ENCODE measurements around the gene ARID1B.
A peak's percentile ranks its signal among the peaks of the same experiment; 100 is the strongest.

Gene ARID1B

GRCh38 chr6:156779206-156780094 is 2.3 kb downstream of the ARID1B start:
- H3K27ac Mint-ChIP-seq, result peak overlapping the region; percentile 85
- H3K9me3 Mint-ChIP-seq, result no peaks in the 10 kb centered on the region
- H3K27me3 Mint-ChIP-seq, result no peaks in the 10 kb centered on the region
- ATAC-seq (replicated peaks) (peak; percentile 18 to 20), DNase-seq (peak; percentile 54)
- H3K36me3 Mint-ChIP-seq, result peaks cover 5 to 6% of the 10 kb centered on the region in 2 donors
- peaks cover 23 to 46% of the 10 kb centered on the region in 2 donors for H3K4me1 Mint-ChIP-seq
- peak overlapping the region; percentile 87 to 96 for H3K4me3 Mint-ChIP-seq

- Mint-ChIP-seq H3K36me3 (peaks cover 5 to 8% of the 10 kb centered on the region in 2 donors), H3K27me3 (no peaks in the 10 kb centered on the region), H3K9me3 (no peaks in the 10 kb centered on the region), H3K4me3 (peak overlapping the region; percentile 87 to 96), H3K27ac (peak overlapping the region; percentile 85), H3K4me1 (peaks cover 20 to 39% of the 10 kb centered on the region in 2 donors)
- DNase-seq (peak; percentile 42), ATAC-seq (replicated peaks) (peak; percentile 56 to 61)
These were observed 3.0 kb downstream of the ARID1B start for GRCh38 chr6:156780102-156780641.

DNA sequence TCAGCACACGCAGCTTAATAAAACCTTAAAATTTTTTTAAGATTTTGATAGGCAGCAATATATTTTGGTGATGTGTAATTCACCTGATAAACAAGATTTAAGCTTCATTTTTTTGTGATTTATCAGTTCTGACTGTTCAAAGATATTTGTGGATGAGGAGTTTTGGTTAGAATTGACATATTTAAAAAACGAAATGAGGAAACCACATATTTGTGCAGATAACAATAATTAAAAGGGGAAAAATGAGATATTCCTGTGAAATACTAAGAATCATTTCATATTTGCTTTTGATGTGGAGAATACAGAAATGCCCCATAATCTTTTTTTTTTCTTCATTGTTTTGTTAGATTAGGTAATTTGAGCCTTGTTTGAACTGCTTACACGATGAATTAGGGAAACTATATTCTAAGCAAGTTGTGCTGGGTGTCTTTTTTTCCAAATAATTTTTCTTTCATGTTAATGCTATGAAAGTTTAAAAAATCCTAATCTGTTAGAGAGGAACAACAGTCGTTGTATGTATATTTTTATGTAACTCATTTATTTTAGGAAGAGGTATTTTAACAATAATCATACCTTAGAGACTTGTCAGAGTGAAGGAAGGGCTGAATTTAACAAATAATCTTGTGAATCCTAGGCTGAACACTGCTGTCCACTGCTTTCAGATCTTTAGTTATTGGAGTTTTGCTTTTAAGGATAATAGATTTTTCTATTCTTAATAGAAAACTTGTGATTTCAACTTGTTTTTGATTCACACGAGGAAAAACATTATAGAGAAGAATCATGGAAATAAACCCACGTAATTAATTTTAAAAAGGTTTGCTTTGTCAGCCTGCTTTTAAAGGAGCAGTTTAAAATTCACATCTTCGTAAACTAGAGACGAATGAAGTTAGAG is 4.0 kb downstream of the ARID1B start:
- no peak for ATAC-seq (replicated peaks)
- Mint-ChIP-seq H3K4me1 (peaks cover 23 to 47% of the 10 kb centered on the region in 2 donors), H3K27ac (peak overlapping the region; percentile 84), H3K27me3 (no peaks in the 10 kb centered on the region), H3K36me3 (peaks cover 11 to 17% of the 10 kb centered on the region in 2 donors), H3K9me3 (no peaks in the 10 kb centered on the region), H3K4me3 (peak overlapping the region; percentile 87 to 96)
- no peak for DNase-seq

- H3K4me1 Mint-ChIP-seq, result peaks cover 24 to 47% of the 10 kb centered on the region in 2 donors
- ATAC-seq (replicated peaks), result no peak
- peak overlapping the region; percentile 79 for H3K27ac Mint-ChIP-seq
These were observed 4.9 kb downstream of the ARID1B start for GRCh38 chr6:156781861-156782631.

GRCh38 chr6:156782691-156783320 is 5.6 kb downstream of the ARID1B start:
- Mint-ChIP-seq H3K4me1 (peaks cover 22 to 50% of the 10 kb centered on the region in 2 donors), H3K9me3 (no peaks in the 10 kb centered on the region), H3K27me3 (no peaks in the 10 kb centered on the region), H3K27ac (peak overlapping the region; percentile 51), H3K4me3 (peak overlapping the region; percentile 84 to 85), H3K36me3 (peaks cover 10 to 19% of the 10 kb centered on the region in 2 donors)
- DNase-seq (no peak), ATAC-seq (replicated peaks) (no peak)

More at GRCh38 chr6:156781861-156782631, 4.9 kb downstream of the ARID1B start:
- Mint-ChIP-seq H3K4me3 (peak overlapping the region; percentile 84 to 96), H3K36me3 (peaks cover 12 to 19% of the 10 kb centered on the region in 2 donors), H3K27me3 (no peaks in the 10 kb centered on the region), H3K9me3 (no peaks in the 10 kb centered on the region)
- DNase-seq, result no peak

DNA sequence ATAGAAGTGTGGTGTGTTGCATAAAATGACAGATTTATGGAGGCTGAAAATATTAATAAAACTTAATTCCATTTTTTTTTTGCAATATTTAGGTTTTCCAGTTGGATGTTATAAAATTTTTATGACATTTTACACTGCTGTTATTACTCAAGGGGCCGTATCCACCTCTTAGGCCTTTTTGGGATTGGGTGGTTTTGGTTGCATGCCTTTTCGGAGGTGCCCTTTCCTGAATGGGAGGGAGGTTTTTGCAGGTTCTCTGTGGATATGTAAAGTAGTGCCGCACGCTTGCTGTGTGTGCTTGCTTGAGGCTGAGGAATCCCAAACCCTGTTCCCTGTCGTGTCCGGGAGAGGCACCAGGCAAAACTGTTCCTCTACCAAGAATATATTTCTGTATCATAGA is 6.8 kb downstream of the ARID1B start:
- Mint-ChIP-seq H3K27ac (peak overlapping the region; percentile 31), H3K27me3 (no peaks in the 10 kb centered on the region), H3K9me3 (no peaks in the 10 kb centered on the region), H3K36me3 (peaks cover 8 to 21% of the 10 kb centered on the region in 2 donors), H3K4me3 (peak overlapping the region in 1 of 2 donors; percentile 25), H3K4me1 (peaks cover 31 to 62% of the 10 kb centered on the region in 2 donors)
- DNase-seq, result no peak
- ATAC-seq (replicated peaks), result no peak

- H3K27me3 Mint-ChIP-seq, result no peaks in the 10 kb centered on the region
- DNase-seq (no peak), ATAC-seq (replicated peaks) (no peak)
- no peaks in the 10 kb centered on the region for H3K9me3 Mint-ChIP-seq
- H3K4me3 Mint-ChIP-seq, result no peak overlapping the region
- peaks cover 42 to 74% of the 10 kb centered on the region in 2 donors for H3K4me1 Mint-ChIP-seq
- H3K36me3 Mint-ChIP-seq, result peaks cover 12 to 22% of the 10 kb centered on the region in 2 donors
- H3K27ac Mint-ChIP-seq, result no peak overlapping the region
These were observed 9.5 kb downstream of the ARID1B start for GRCh38 chr6:156786652-156787051.

GRCh38 chr6:156787569-156788492 is 10.7 kb downstream of the ARID1B start:
- Mint-ChIP-seq H3K9me3 (no peaks in the 10 kb centered on the region), H3K4me3 (peak overlapping the region in 1 of 2 donors; percentile 32), H3K27me3 (no peaks in the 10 kb centered on the region), H3K36me3 (peaks cover 12 to 26% of the 10 kb centered on the region in 2 donors), H3K27ac (peak overlapping the region; percentile 7), H3K4me1 (peaks cover 46 to 78% of the 10 kb centered on the region in 2 donors)
- ATAC-seq (replicated peaks) (no peak), DNase-seq (no peak)

DNA sequence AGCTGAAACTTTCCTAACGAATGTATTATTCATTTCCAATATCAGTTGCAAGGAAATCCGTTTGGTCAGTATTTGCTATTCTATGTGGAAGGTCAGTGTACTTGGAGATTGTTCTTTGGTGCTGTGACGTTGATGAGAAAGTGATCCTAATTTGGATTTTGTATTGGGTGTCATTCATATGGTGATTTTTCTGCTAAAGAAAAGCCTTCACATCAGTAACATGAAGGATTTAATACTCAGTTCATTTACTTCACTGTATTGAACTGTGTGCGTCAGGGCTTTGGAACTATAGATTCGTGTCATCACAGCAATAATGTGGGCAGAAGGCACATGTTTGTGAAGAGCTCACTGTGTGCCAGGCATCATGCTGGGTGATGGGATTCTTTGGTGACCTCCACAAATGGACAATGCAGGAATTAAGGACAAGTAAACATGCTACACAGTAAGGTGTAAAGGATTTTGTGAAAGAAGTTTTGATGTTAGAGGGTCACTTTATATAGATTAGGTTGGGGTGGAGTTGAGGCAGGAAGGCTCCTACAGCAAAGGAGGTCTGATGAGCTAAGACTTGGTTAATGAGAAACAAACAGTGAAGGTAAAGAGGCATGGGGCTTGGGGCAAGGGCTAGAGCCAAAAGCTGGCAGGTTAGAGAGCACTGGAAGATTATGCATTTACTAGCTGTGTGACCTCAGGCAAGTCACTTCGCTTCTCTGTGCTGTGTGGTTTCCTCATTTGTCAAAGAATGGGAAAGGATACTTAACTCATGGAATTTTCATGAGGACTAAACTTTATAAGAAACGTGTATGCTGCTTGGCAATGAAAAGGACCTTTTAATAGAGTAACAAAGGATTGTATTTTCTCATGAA is 12.1 kb downstream of the ARID1B start:
- Mint-ChIP-seq H3K4me1 (peaks cover 42 to 80% of the 10 kb centered on the region in 2 donors), H3K4me3 (no peak overlapping the region), H3K27ac (peak overlapping the region; percentile 67), H3K9me3 (no peaks in the 10 kb centered on the region), H3K27me3 (no peaks in the 10 kb centered on the region), H3K36me3 (peaks cover 12 to 28% of the 10 kb centered on the region in 2 donors)
- no peak for ATAC-seq (replicated peaks)
- no peak for DNase-seq

GRCh38 chr6:156790711-156791319 is 13.6 kb downstream of the ARID1B start:
- peaks cover 11 to 25% of the 10 kb centered on the region in 2 donors for H3K36me3 Mint-ChIP-seq
- H3K4me1 Mint-ChIP-seq, result peaks cover 49 to 91% of the 10 kb centered on the region in 2 donors
- no peak for DNase-seq
- H3K27ac Mint-ChIP-seq, result no peak overlapping the region
- ATAC-seq (replicated peaks), result no peak
- peak overlapping the region in 1 of 2 donors; percentile 67 for H3K4me3 Mint-ChIP-seq
- no peaks in the 10 kb centered on the region for H3K27me3 Mint-ChIP-seq
- no peaks in the 10 kb centered on the region for H3K9me3 Mint-ChIP-seq

DNA sequence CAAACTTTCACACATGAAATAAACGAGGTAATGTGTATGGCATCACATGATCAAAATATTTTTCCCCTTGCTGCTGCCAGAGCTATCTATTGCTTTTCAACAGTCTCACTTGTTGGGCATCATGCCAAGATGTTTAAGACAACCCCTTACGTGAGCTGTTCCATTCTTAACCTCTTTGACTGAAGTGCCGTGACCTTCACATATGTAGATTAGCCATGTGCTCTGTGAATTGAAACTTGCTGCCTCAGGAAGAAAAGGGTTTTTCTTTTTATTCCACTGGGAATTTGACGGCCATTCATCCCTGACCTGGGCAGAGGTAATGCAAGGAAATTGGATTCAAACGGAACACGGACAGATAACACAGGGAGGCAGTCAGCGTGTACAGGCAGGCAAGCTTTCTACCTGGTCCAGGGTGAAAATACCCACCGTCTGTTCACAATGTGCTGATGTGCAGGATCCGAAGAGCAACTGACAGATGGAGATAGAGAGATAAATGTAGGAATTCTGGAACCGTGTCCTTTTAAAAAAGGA is 14.2 kb downstream of the ARID1B start:
- peaks cover 49 to 91% of the 10 kb centered on the region in 2 donors for H3K4me1 Mint-ChIP-seq
- H3K4me3 Mint-ChIP-seq, result peak overlapping the region; percentile 64 to 67
- peak overlapping the region; percentile 86 for H3K27ac Mint-ChIP-seq
- peak; percentile 89 to 91 for ATAC-seq (replicated peaks)
- H3K36me3 Mint-ChIP-seq, result peaks cover 7 to 20% of the 10 kb centered on the region in 2 donors
- H3K9me3 Mint-ChIP-seq, result no peaks in the 10 kb centered on the region
- DNase-seq, result peak; percentile 62
- H3K27me3 Mint-ChIP-seq, result no peaks in the 10 kb centered on the region
